ENCODE data around the gene CLDN2.

CLDN2 gene

DNA sequence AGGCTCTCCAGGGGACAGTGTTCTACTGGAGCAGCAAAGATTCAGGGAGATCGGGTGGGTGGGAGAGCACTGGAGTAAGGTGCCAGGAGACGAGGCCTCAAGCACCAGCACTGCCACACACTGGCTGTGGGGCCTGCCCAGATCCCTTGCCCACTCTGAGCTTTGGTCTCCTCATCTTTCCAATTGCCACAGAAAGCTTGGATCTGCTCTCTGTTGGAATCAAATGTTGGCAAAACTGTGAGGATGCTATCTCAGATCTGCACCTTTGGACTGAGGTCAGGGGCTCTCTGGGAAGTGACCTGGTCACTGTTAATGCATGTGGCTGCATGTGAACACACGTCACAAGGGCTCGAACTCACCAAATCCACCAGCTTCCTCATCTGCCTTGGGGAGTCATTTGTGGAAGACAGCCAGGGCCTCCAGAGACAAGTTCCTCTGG, 18.4 kb upstream of the CLDN2 start:
- no peak for DNase-seq (ENCODE audit: low spot score in 2 of 2)
- no peak for ATAC-seq (replicated peaks; ENCODE audit: extremely low read depth, poor library complexity, severe bottlenecking)
- H3K4me1 Mint-ChIP-seq = no peaks in the 10 kb centered on the region
- no peaks in the 10 kb centered on the region for H3K27me3 Mint-ChIP-seq
- H3K36me3 Mint-ChIP-seq (ENCODE audit: insufficient read depth) = no peaks in the 10 kb centered on the region
- H3K9me3 Mint-ChIP-seq = no peaks in the 10 kb centered on the region
- H3K4me3 Mint-ChIP-seq = no peak overlapping the region
- H3K27ac Mint-ChIP-seq (ENCODE audit: low read depth) = no peak overlapping the region

GRCh38 chrX:106902684-106903083, 17.5 kb upstream of the CLDN2 start:
- no peak for ATAC-seq (replicated peaks; ENCODE audit: extremely low read depth, poor library complexity, severe bottlenecking)
- Mint-ChIP-seq H3K9me3 (no peaks in the 10 kb centered on the region), H3K4me3 (no peak overlapping the region), H3K27me3 (no peaks in the 10 kb centered on the region), H3K27ac (ENCODE audit: low read depth) (no peak overlapping the region), H3K36me3 (ENCODE audit: insufficient read depth) (no peaks in the 10 kb centered on the region), H3K4me1 (no peaks in the 10 kb centered on the region)
- DNase-seq (ENCODE audit: low spot score in 2 of 2) = no peak

GRCh38 chrX:106903291-106903824, 16.8 kb upstream of the CLDN2 start, which contains the start of gene RIPPLY1:
RIPPLY1 (minus strand) TSS chrX:106903341; CDS start chrX:106903287, 54 bp downstream.
- Mint-ChIP-seq H3K9me3 (no peaks in the 10 kb centered on the region), H3K4me3 (no peak within 1 kb of the TSS), H3K27ac (ENCODE audit: low read depth) (no peak within 1 kb of the TSS), H3K4me1 (no peaks in the 10 kb centered on the region), H3K36me3 (ENCODE audit: insufficient read depth) (no peaks in the 10 kb centered on the region), H3K27me3 (no peaks in the 10 kb centered on the region)
- ATAC-seq (replicated peaks; ENCODE audit: extremely low read depth, poor library complexity, severe bottlenecking) (no peak), DNase-seq (ENCODE audit: low spot score in 2 of 2) (no peak)

DNA sequence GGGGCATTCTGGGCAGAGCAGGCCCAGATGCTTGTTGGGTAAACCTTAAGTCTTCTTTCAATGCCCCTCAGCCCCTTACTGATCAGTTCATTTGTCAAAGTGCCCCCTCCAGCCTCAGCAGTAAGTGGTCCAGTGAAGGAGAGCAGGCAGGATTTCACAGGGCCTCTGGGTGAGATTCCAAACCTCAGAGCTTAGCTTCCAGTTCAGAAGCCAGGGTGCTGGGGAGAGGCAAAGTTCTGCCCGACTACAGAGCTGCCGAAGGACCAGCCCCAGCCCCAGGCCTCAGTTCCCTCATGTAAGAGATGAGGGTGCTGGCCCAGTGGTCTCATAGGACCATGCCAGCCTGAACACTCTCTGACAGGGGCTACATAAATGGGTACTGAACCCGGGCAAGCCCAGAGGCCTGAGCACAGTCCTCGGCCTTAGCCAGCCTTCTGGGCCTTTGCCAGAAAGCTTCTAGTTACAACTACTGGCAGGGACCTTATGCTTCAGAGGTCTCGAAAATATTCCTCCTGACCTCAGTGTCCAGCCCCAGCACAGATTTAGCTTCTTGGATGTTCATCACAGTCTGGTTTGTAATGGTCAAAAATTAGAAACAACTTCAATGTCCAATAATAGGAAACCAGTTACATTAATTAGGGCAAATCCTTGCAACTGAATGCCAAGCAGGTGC, 16.2 kb upstream of the CLDN2 start:
- H3K27ac Mint-ChIP-seq (ENCODE audit: low read depth) = no peak overlapping the region
- H3K9me3 Mint-ChIP-seq = no peaks in the 10 kb centered on the region
- no peaks in the 10 kb centered on the region for H3K4me1 Mint-ChIP-seq
- H3K27me3 Mint-ChIP-seq = no peaks in the 10 kb centered on the region
- DNase-seq (ENCODE audit: low spot score in 2 of 2) (no peak), ATAC-seq (replicated peaks; ENCODE audit: extremely low read depth, poor library complexity, severe bottlenecking) (no peak)
- H3K4me3 Mint-ChIP-seq = no peak overlapping the region
- H3K36me3 Mint-ChIP-seq (ENCODE audit: insufficient read depth) = no peaks in the 10 kb centered on the region

DNA sequence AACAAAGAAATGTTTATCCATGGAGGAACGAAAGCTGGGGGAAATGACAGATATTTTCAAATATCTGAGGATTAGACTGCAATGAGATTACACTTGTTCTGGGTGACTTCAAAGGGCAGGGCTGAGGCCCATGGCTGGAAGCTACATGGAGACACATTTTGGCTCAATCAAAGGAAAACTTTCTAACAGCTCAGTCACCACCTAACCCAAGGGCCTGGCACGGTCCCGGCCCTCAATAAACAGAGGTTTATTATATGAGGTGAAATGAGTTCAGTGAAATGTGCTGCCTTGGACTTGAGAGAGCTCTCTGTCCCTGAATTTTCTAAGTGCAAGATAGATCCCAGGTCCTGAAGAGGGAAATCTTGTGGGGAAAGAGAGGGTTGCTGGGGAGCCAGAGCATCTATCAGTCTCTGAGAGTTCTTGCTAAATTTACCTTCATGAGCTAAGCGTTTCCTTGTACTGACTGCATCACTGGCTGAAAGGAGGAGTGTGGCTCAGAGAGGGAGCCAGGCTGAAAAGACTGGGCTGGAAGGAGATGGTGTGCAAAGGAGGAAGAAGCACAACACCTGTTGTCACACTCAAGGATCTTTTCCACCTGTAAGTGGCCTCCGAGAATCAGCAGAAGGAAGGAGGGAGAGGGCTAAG, 15.0 kb upstream of the CLDN2 start:
- Mint-ChIP-seq H3K4me1 (no peaks in the 10 kb centered on the region), H3K4me3 (no peak overlapping the region), H3K9me3 (no peaks in the 10 kb centered on the region), H3K27me3 (no peaks in the 10 kb centered on the region), H3K36me3 (ENCODE audit: insufficient read depth) (no peaks in the 10 kb centered on the region), H3K27ac (ENCODE audit: low read depth) (no peak overlapping the region)
- DNase-seq (ENCODE audit: low spot score in 2 of 2) (no peak), ATAC-seq (replicated peaks; ENCODE audit: extremely low read depth, poor library complexity, severe bottlenecking) (no peak)

- Mint-ChIP-seq H3K4me1 (no peaks in the 10 kb centered on the region), H3K9me3 (no peaks in the 10 kb centered on the region), H3K27me3 (peaks cover 2% of the 10 kb centered on the region), H3K27ac (ENCODE audit: low read depth) (no peak overlapping the region), H3K4me3 (no peak overlapping the region), H3K36me3 (ENCODE audit: insufficient read depth) (no peaks in the 10 kb centered on the region)
- ATAC-seq (replicated peaks; ENCODE audit: extremely low read depth, poor library complexity, severe bottlenecking) (no peak), DNase-seq (ENCODE audit: low spot score in 2 of 2) (no peak)
Measured at GRCh38 chrX:106906361-106906760, 13.8 kb upstream of the CLDN2 start.

- DNase-seq (ENCODE audit: low spot score in 2 of 2) (no peak), ATAC-seq (replicated peaks; ENCODE audit: extremely low read depth, poor library complexity, severe bottlenecking) (no peak)
- H3K27ac Mint-ChIP-seq (ENCODE audit: low read depth) = no peak overlapping the region
- H3K4me3 Mint-ChIP-seq = no peak overlapping the region
- peaks cover 11% of the 10 kb centered on the region for H3K4me1 Mint-ChIP-seq
- H3K9me3 Mint-ChIP-seq = no peaks in the 10 kb centered on the region
- peaks cover 2% of the 10 kb centered on the region for H3K36me3 Mint-ChIP-seq (ENCODE audit: insufficient read depth)
- H3K27me3 Mint-ChIP-seq = peaks cover 20% of the 10 kb centered on the region
Measured at GRCh38 chrX:106912864-106913263, 7.3 kb upstream of the CLDN2 start.

GRCh38 chrX:106917830-106918500, 2.2 kb upstream of the CLDN2 start:
- peaks cover 12% of the 10 kb centered on the region for H3K27me3 Mint-ChIP-seq
- H3K9me3 Mint-ChIP-seq = no peaks in the 10 kb centered on the region
- DNase-seq (ENCODE audit: low spot score in 2 of 2) = no peak
- no peaks in the 10 kb centered on the region for H3K36me3 Mint-ChIP-seq (ENCODE audit: insufficient read depth)
- H3K27ac Mint-ChIP-seq (ENCODE audit: low read depth) = no peak overlapping the region
- H3K4me3 Mint-ChIP-seq = peak overlapping the region; percentile 1
- peaks cover 15% of the 10 kb centered on the region for H3K4me1 Mint-ChIP-seq
- ATAC-seq (replicated peaks; ENCODE audit: extremely low read depth, poor library complexity, severe bottlenecking) = peak; percentile 85

DNA sequence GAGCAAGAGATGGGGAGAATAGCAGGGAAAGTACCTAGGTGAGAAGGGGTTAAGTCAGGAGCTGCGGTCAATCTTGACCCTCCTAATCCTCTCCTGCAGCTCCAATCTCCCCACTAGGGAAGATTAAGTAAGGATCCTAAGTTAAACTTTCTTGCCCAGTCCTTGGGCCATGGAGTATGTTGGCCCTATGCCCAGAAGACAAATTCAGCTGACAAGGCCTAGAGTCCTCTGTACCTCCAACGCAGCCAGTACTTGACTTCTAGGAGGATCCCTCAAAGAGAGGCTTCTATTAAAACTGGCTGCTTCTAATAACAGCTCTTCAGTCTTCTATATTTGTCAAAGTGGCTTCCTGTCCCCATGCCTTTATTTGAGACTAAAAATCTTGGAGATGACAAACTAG, 1.4 kb downstream of the CLDN2 start:
- no peak overlapping the region for H3K4me3 Mint-ChIP-seq
- peaks cover 15% of the 10 kb centered on the region for H3K4me1 Mint-ChIP-seq
- no peak overlapping the region for H3K27ac Mint-ChIP-seq (ENCODE audit: low read depth)
- no peaks in the 10 kb centered on the region for H3K27me3 Mint-ChIP-seq
- DNase-seq (ENCODE audit: low spot score in 2 of 2) = no peak
- ATAC-seq (replicated peaks; ENCODE audit: extremely low read depth, poor library complexity, severe bottlenecking) = no peak
- no peaks in the 10 kb centered on the region for H3K36me3 Mint-ChIP-seq (ENCODE audit: insufficient read depth)
- H3K9me3 Mint-ChIP-seq = no peaks in the 10 kb centered on the region

- Mint-ChIP-seq H3K4me3 (no peak overlapping the region), H3K36me3 (ENCODE audit: insufficient read depth) (no peaks in the 10 kb centered on the region), H3K27me3 (no peaks in the 10 kb centered on the region), H3K27ac (ENCODE audit: low read depth) (no peak overlapping the region), H3K9me3 (no peaks in the 10 kb centered on the region), H3K4me1 (no peaks in the 10 kb centered on the region)
- DNase-seq (ENCODE audit: low spot score in 2 of 2) (no peak), ATAC-seq (replicated peaks; ENCODE audit: extremely low read depth, poor library complexity, severe bottlenecking) (no peak)
Measured at GRCh38 chrX:106927023-106927422, 6.8 kb downstream of the CLDN2 start.

- no peak overlapping the region for H3K4me3 Mint-ChIP-seq
- H3K27ac Mint-ChIP-seq (ENCODE audit: low read depth) = no peak overlapping the region
Measured at GRCh38 chrX:106927700-106928099, 7.5 kb downstream of the CLDN2 start.

DNA sequence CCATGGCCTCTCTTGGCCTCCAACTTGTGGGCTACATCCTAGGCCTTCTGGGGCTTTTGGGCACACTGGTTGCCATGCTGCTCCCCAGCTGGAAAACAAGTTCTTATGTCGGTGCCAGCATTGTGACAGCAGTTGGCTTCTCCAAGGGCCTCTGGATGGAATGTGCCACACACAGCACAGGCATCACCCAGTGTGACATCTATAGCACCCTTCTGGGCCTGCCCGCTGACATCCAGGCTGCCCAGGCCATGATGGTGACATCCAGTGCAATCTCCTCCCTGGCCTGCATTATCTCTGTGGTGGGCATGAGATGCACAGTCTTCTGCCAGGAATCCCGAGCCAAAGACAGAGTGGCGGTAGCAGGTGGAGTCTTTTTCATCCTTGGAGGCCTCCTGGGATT, 8.0 kb downstream of the CLDN2 start:
- DNase-seq (ENCODE audit: low spot score in 2 of 2) = no peak
- H3K27me3 Mint-ChIP-seq = no peaks in the 10 kb centered on the region
- H3K4me3 Mint-ChIP-seq = no peak overlapping the region
- H3K9me3 Mint-ChIP-seq = no peaks in the 10 kb centered on the region
- H3K4me1 Mint-ChIP-seq = no peaks in the 10 kb centered on the region
- H3K36me3 Mint-ChIP-seq (ENCODE audit: insufficient read depth) = no peaks in the 10 kb centered on the region
- ATAC-seq (replicated peaks; ENCODE audit: extremely low read depth, poor library complexity, severe bottlenecking) = no peak
- H3K27ac Mint-ChIP-seq (ENCODE audit: low read depth) = no peak overlapping the region

More at GRCh38 chrX:106927700-106928099, 7.5 kb downstream of the CLDN2 start:
- Mint-ChIP-seq H3K9me3 (no peaks in the 10 kb centered on the region), H3K4me1 (no peaks in the 10 kb centered on the region), H3K36me3 (ENCODE audit: insufficient read depth) (no peaks in the 10 kb centered on the region), H3K27me3 (no peaks in the 10 kb centered on the region)
- DNase-seq (ENCODE audit: low spot score in 2 of 2) (no peak), ATAC-seq (replicated peaks; ENCODE audit: extremely low read depth, poor library complexity, severe bottlenecking) (no peak)

Data from central memory CD8-positive, alpha-beta T cell (primary cell).